HCT116 (cell line): ENCODE data around the gene MACROH2A1. TPM values are rescaled to one million over a fixed set of nuclear protein-coding genes. Genes with fewer than 3 reads are reported as not detected.

Experiments used
- ATAC-seq: fragments of 200-7000 bp; cut with Tn5 transposase; 2 replicates; pipeline ENCODE4 v1.9.1; 2020; ENCODE audit warnings: mild to moderate bottlenecking, moderate library complexity
- BruUV-seq: library from RNA; stranded (reverse); fragments of 400-500 nt; replicated peaks from 2 replicates; lab custom pipeline; 2021; lab: Mats Ljungman, UMichigan
- CTCF ChIA-PET: fragments of 300-600 bp; sonication (Branson Sonifier 250); formaldehyde crosslinking; loops from one replicate; lab custom pipeline; 2021; ENCODE audit warnings: antibody characterized with exemption; lab: Charles Lee
- POLR2A ChIA-PET: fragments of 300-600, 350-600 bp; sonication (Branson Sonifier 250); formaldehyde crosslinking; loops from one replicate; lab custom pipeline; 2021; ENCODE audit warnings: antibody characterized with exemption; lab: Charles Lee
- RAD21 ChIA-PET, 2 experiments: fragments of 300-600 bp; sonication (Branson Sonifier 250); formaldehyde crosslinking; loops; one replicate each; lab custom pipeline; 2023; ENCODE audit warnings: low total read pairs in 2 of 2; ENCODE audit not compliant: uncharacterized antibody in 2 of 2, unreplicated experiment in 2 of 2, low non-redundant PET in 1 of 2; lab: Charles Lee
- DNase-seq: peaks from one replicate; pipeline ENCODE4 v3.0.0-alpha.2; 2010; ENCODE audit warnings: low read depth, low spot score
- H2AFZ ChIP-seq: fragments of 200-600 bp; shearing (Covaris generic), sonication (generic); 2 replicates; pipeline ENCODE4 v1.6.1; 2017; ENCODE audit warnings: low read depth, mixed run types, mixed read lengths, antibody characterized with exemption, low read length; ENCODE audit not compliant: poor library complexity, severe bottlenecking
- H3K27ac ChIP-seq: 2 replicates; pipeline ENCODE4 v1.5.1; 2012; ENCODE audit warnings: low read depth, low read length
- H3K27me3 ChIP-seq: fragments of 200-600 bp; sonication (generic); 2 replicates; pipeline ENCODE4 v1.6.1; 2016; ENCODE audit warnings: mixed run types, low read length, mixed read lengths; ENCODE audit not compliant: insufficient read depth
- H3K36me3 ChIP-seq, 2 experiments: fragments of 200-500 bp in 1 of 2; fragments of 200-600 bp in 1 of 2; sonication (Bioruptor generic) in 1 of 2; sonication (generic) in 1 of 2; 2 replicates each; pipeline versions ENCODE4 v1.5.1 to v1.6.1; 2014 to 2016; ENCODE audit warnings: low read length in 2 of 2, inconsistent platforms in 1 of 2, mixed read lengths in 1 of 2, mixed run types in 1 of 2; ENCODE audit not compliant: insufficient read depth in 2 of 2, control insufficient read depth in 1 of 2
- H3K4me1 ChIP-seq, 2 experiments: fragments of 200-600 bp in 1 of 2; sonication (generic) in 1 of 2; 2 replicates each; pipeline versions ENCODE4 v1.5.1 to v1.6.1; 2012 to 2017; ENCODE audit warnings: low read length in 2 of 2, inconsistent platforms in 1 of 2, mild to moderate bottlenecking in 1 of 2, mixed read lengths in 1 of 2, mixed run types in 1 of 2, moderate library complexity in 1 of 2; ENCODE audit not compliant: insufficient read depth in 2 of 2, control insufficient read depth in 1 of 2
- H3K4me2 ChIP-seq: fragments of 200-600 bp; sonication (generic); 2 replicates; pipeline ENCODE4 v1.6.1; 2017; ENCODE audit warnings: mixed run types, low read length, mixed read lengths
- H3K4me3 ChIP-seq, 2 experiments: fragments of 200-600 bp in 1 of 2; sonication (generic) in 1 of 2; replicated peaks in 1 of 2; 2 replicates each; pipeline ENCODE4 v1.5.1; 2011 to 2016; ENCODE audit warnings: low read length in 2 of 2, control low read depth in 1 of 2, low read depth in 1 of 2, mild to moderate bottlenecking in 1 of 2, mixed read lengths in 1 of 2, mixed run types in 1 of 2
- H3K79me2 ChIP-seq: fragments of 200-600 bp; sonication (generic); 2 replicates; pipeline ENCODE4 v1.6.1; 2017; ENCODE audit warnings: mild to moderate bottlenecking, mixed run types, low read length, moderate library complexity, mixed read lengths; ENCODE audit not compliant: insufficient read depth
- H3K9ac ChIP-seq: fragments of 200-600 bp; sonication (generic); 2 replicates; pipeline ENCODE4 v1.6.1; 2016; ENCODE audit warnings: low read length, mixed read lengths
- H3K9me2 ChIP-seq: fragments of 200-600 bp; sonication (generic), shearing (Covaris generic); 2 replicates; pipeline ENCODE4 v1.6.1; 2017; ENCODE audit warnings: mixed run types, mild to moderate bottlenecking, moderate library complexity; ENCODE audit not compliant: insufficient read depth
- H3K9me3 ChIP-seq, 2 experiments: fragments of 200-500 bp in 1 of 2; fragments of 200-600 bp in 1 of 2; sonication (Bioruptor generic) in 1 of 2; sonication (generic) in 1 of 2; 2 replicates each; pipeline ENCODE4 v1.6.1; 2014 to 2017; ENCODE audit warnings: low read length in 2 of 2, mixed read lengths in 2 of 2, inconsistent platforms in 1 of 2, low read depth in 1 of 2, mild to moderate bottlenecking in 1 of 2, mixed run types in 1 of 2, moderate library complexity in 1 of 2; ENCODE audit not compliant: control insufficient read depth in 1 of 2, insufficient read depth in 1 of 2
- H4K20me1 ChIP-seq: fragments of 200-600 bp; sonication (generic), shearing (Covaris generic); 2 replicates; pipeline ENCODE4 v1.6.1; 2017; ENCODE audit warnings: mixed run types, mild to moderate bottlenecking, moderate library complexity; ENCODE audit not compliant: insufficient read depth
- ATF3 ChIP-seq: IDR thresholded peaks from 2 replicates; pipeline ENCODE4 v1.6.1; 2012
- CEBPB ChIP-seq: IDR thresholded peaks from 2 replicates; pipeline ENCODE4 v1.6.1; 2012; ENCODE audit warnings: low read depth
- EZH2 ChIP-seq: fragments of 200-600 bp; sonication (generic); IDR thresholded peaks from 2 replicates; pipeline ENCODE4 v1.6.1; 2017; ENCODE audit warnings: antibody characterized with exemption, mixed run types
- FOSL1 ChIP-seq: IDR thresholded peaks from 2 replicates; pipeline ENCODE4 v1.6.1; 2012; ENCODE audit warnings: low read depth
- POLR2A ChIP-seq: IDR thresholded peaks from 2 replicates; pipeline ENCODE4 v1.7.0; 2011; ENCODE audit warnings: borderline replicate concordance; ENCODE audit not compliant: insufficient read depth, insufficient read length; ENCODE audit errors: extremely low read depth
- POLR2AphosphoS5 ChIP-seq: IDR thresholded peaks from 2 replicates; pipeline ENCODE4 v1.6.1; 2011; ENCODE audit warnings: mild to moderate bottlenecking, low read depth, low read length, moderate library complexity
- RAD21 ChIP-seq: IDR thresholded peaks from 2 replicates; pipeline ENCODE4 v1.6.1; 2012; ENCODE audit warnings: low read depth, mild to moderate bottlenecking
- SIN3A ChIP-seq: IDR thresholded peaks from 2 replicates; pipeline ENCODE4 v1.6.1; 2012; ENCODE audit warnings: low read depth
- SP1 ChIP-seq: IDR thresholded peaks from 2 replicates; pipeline ENCODE4 v1.6.1; 2012; ENCODE audit warnings: low read depth
- SRF ChIP-seq: IDR thresholded peaks from 2 replicates; pipeline ENCODE4 v1.6.1; 2012; ENCODE audit warnings: low read depth
- YY1 ChIP-seq: IDR thresholded peaks from 2 replicates; pipeline ENCODE4 v1.6.1; 2011; ENCODE audit warnings: low read length, low read depth, moderate library complexity, mild to moderate bottlenecking; ENCODE audit not compliant: insufficient replicate concordance; ENCODE audit errors: extremely low read depth
- ZFX ChIP-seq: fragments of 450-650 bp; IDR thresholded peaks from 2 replicates; pipeline ENCODE4 v1.6.1; 2017
- intact Hi-C: fragments of 100-400 bp; cut with micrococcal nuclease; formaldehyde crosslinking; loops from 2 replicates; pipeline ENCODE4 v1.10.0; 2022
- total RNA-seq: library from RNA; stranded (reverse); gene quantifications from one replicate; pipeline ENCODE4 v1.2.1, GENCODE V29; 2021; ENCODE audit not compliant: unreplicated experiment

The MACROH2A1 gene
- total RNA-seq, 1 experiment from 2014 or later = 218 TPM

- Histone ChIP-seq H3K9me3 (no peaks in the 10 kb centered on the region), H3K4me2 (no peak overlapping the region), H2AFZ (no peak overlapping the region), H3K79me2 (no peaks in the 10 kb centered on the region), H4K20me1 (no peaks in the 10 kb centered on the region), H3K9me2 (no peaks in the 10 kb centered on the region), H3K27me3 (no peaks in the 10 kb centered on the region; the same call in 1 of the 2 replicates), H3K9ac (no peak overlapping the region), H3K4me3 (no peak overlapping the region), H3K36me3 (no peaks in the 10 kb centered on the region), H3K4me1 (peaks cover 10 to 17% of the 10 kb centered on the region in 2 experiments; a peak in 3 of 4 replicates), H3K27ac (no peak overlapping the region)
- ChIA-PET CTCF (interaction anchor here (2.2 kb wide), 1 partner anchor 17 kb away, joined by 7 read pairs; no protein-coding TSS in a partner anchor), RAD21 (no interaction called here), POLR2A (no interaction called here)
- DNase-seq = no peak
- intact Hi-C loops = no loop called here
- no TSS peak for BruUV-seq
- TF ChIP-seq EZH2 = no peak
- no peak for TF ChIP-seq YY1
- no peak for ATAC-seq
Observed at GRCh38 chr5:135440916-135441315, 41.9 kb upstream of the MACROH2A1 start.

- no peak overlapping the region for H3K27ac ChIP-seq
- no peaks in the 10 kb centered on the region for H3K79me2 ChIP-seq
- H3K9me2 ChIP-seq = no peaks in the 10 kb centered on the region
- no peak for TF ChIP-seq SP1
- TF ChIP-seq CEBPB = no peak
- no peak for TF ChIP-seq ZFX
- no peak for TF ChIP-seq RAD21
- TF ChIP-seq FOSL1 = no peak
- no peak for TF ChIP-seq SRF
- TF ChIP-seq ATF3 = no peak
- TF ChIP-seq POLR2AphosphoS5 = no peak
- no peak for TF ChIP-seq YY1
- no peak for TF ChIP-seq SIN3A
- TF ChIP-seq POLR2A = no peak
- H3K4me2 ChIP-seq = no peak overlapping the region
- H3K9me3 ChIP-seq = no peaks in the 10 kb centered on the region
- H3K27me3 ChIP-seq = no peaks in the 10 kb centered on the region; the same call in 1 of the 2 replicates
- H3K9ac ChIP-seq = no peak overlapping the region
- POLR2A ChIA-PET = no interaction called here
- intact Hi-C loops = no loop called here
- ATAC-seq = no peak
- peaks cover 10 to 17% of the 10 kb centered on the region in 2 experiments; a peak in 3 of 4 replicates for H3K4me1 ChIP-seq
- no peak for DNase-seq
- H3K36me3 ChIP-seq = no peaks in the 10 kb centered on the region
- no TSS peak for BruUV-seq
- no peak overlapping the region for H3K4me3 ChIP-seq
- H2AFZ ChIP-seq = no peak overlapping the region
- no peaks in the 10 kb centered on the region for H4K20me1 ChIP-seq
- CTCF ChIA-PET = interaction anchor here (1.8 to 2.2 kb wide), 3 partner anchors 14 to 23 kb away, joined by 7 to 17 read pairs (median 12); no protein-coding TSS in a partner anchor
- RAD21 ChIA-PET = no interaction called here
Observed at GRCh38 chr5:135439231-135440205, 40.5 kb upstream of the MACROH2A1 start.
